GM12878 (cell line): ENCODE measurements around the gene TRIP12. TPM values are rescaled to one million over a fixed set of nuclear protein-coding genes. Genes with fewer than 3 reads are reported as not detected.

Experiments
- ATAC-seq: fragments of 200-7000 bp; cut with Tn5 transposase; 3 replicates; pipeline ENCODE4 v1.9.1; 2020; ENCODE audit warnings: mild to moderate bottlenecking, moderate library complexity
- BruUV-seq: library from RNA; stranded (reverse); fragments of 400-500 nt; replicated peaks from 2 replicates; lab custom pipeline; 2021; lab: Mats Ljungman, UMichigan
- CTCF ChIA-PET: fragments of 300-600 bp; sonication (Branson Sonifier 250); formaldehyde crosslinking; extraction: SDS; loops from one replicate; lab custom pipeline; 2021; ENCODE audit warnings: inconsistent platforms; lab: Yijun Ruan, JAX
- POLR2A ChIA-PET: fragments of 350-600 bp; formaldehyde crosslinking; extraction: SDS; loops from one replicate; lab custom pipeline; 2021; ENCODE audit warnings: inconsistent platforms; lab: Charles Lee
- RAD21 ChIA-PET: fragments of 300-600 bp; sonication (Branson Sonifier 250); formaldehyde crosslinking; loops from one replicate; lab custom pipeline; 2023; ENCODE audit warnings: antibody characterized with exemption; ENCODE audit not compliant: unreplicated experiment; lab: Charles Lee
- SMC1A ChIA-PET: fragments of 300-600 bp; sonication (Branson Sonifier 250); formaldehyde crosslinking; loops from one replicate; lab custom pipeline; 2023; ENCODE audit not compliant: unreplicated experiment, uncharacterized antibody; lab: Charles Lee
- DNase-seq: peaks from one replicate; pipeline ENCODE4 v3.0.0-alpha.2; 2011; ENCODE audit warnings: low read depth, low spot score
- FAIRE-seq: peaks from 3 replicates; lab custom pipeline; 2011; peaks lifted over from hg19 to GRCh38; lab: Jason Lieb, UNC
- H2AFZ ChIP-seq: 2 replicates; pipeline ENCODE4 v1.6.0; 2011; ENCODE audit warnings: low read depth, low read length, control low read depth; ENCODE audit not compliant: control insufficient read depth
- H3K27ac ChIP-seq: 2 replicates; pipeline ENCODE4 v1.5.1; 2011; ENCODE audit warnings: control low read depth; ENCODE audit not compliant: control insufficient read depth, insufficient read depth
- H3K27me3 ChIP-seq, 2 experiments: replicated peaks in 1 of 2; 2 replicates each; pipeline versions ENCODE4 v1.6.0 to v1.6.1; 2011; ENCODE audit warnings: low read length in 1 of 2; ENCODE audit not compliant: control insufficient read depth in 2 of 2, insufficient read depth in 2 of 2
- H3K36me3 ChIP-seq, 2 experiments: 2 replicates each; pipeline ENCODE4 v1.5.1; 2011; ENCODE audit warnings: low read length in 1 of 2; ENCODE audit not compliant: control insufficient read depth in 2 of 2, insufficient read depth in 2 of 2
- H3K4me1 ChIP-seq: 2 replicates; pipeline ENCODE4 v1.6.1; 2011; ENCODE audit warnings: mild to moderate bottlenecking, low read length, moderate library complexity, mixed read lengths; ENCODE audit not compliant: control insufficient read depth, insufficient read depth
- H3K4me2 ChIP-seq: 2 replicates; pipeline ENCODE4 v1.6.0; 2011; ENCODE audit warnings: control low read depth; ENCODE audit not compliant: control insufficient read depth, insufficient read depth
- H3K4me3 ChIP-seq: fragments of 200-600 bp; sonication (generic); 2 replicates; pipeline ENCODE4 v1.5.1; 2016
- H3K79me2 ChIP-seq: 2 replicates; pipeline ENCODE4 v1.6.0; 2011; ENCODE audit warnings: low read length; ENCODE audit not compliant: control insufficient read depth, insufficient read depth
- H3K9ac ChIP-seq: 2 replicates; pipeline ENCODE4 v1.8.0; 2011; ENCODE audit warnings: low read length, control low read depth, mixed read lengths; ENCODE audit not compliant: control insufficient read depth, insufficient read depth
- H3K9me3 ChIP-seq: replicated peaks from 3 replicates; pipeline ENCODE4 v1.5.1; 2011; ENCODE audit warnings: mild to moderate bottlenecking, low read length; ENCODE audit not compliant: control insufficient read depth, insufficient read depth
- H4K20me1 ChIP-seq: 2 replicates; pipeline ENCODE4 v1.6.0; 2011; ENCODE audit not compliant: control insufficient read depth, insufficient read depth
- ATF7 ChIP-seq: fragments of 450-650 bp; IDR thresholded peaks from 2 replicates; pipeline ENCODE4 v1.6.1; 2016; ENCODE audit warnings: low read depth, mild to moderate bottlenecking
- BMI1 ChIP-seq: fragments of 450-650 bp; IDR thresholded peaks from 2 replicates; pipeline ENCODE4 v1.6.1; 2016; ENCODE audit warnings: mild to moderate bottlenecking, moderate library complexity, borderline replicate concordance
- IRF5 ChIP-seq: fragments of 450-650 bp; IDR thresholded peaks from 2 replicates; pipeline ENCODE4 v1.6.1; 2017; ENCODE audit warnings: borderline replicate concordance
- NKRF ChIP-seq: fragments of 450-650 bp; conservative IDR thresholded peaks from 2 replicates; pipeline ENCODE4 v1.6.1; 2017; ENCODE audit warnings: mild to moderate bottlenecking, moderate library complexity
- RBBP5 ChIP-seq: fragments of 200-600 bp; sonication (generic); conservative IDR thresholded peaks from 2 replicates; pipeline ENCODE4 v1.6.1; 2016
- STAT1 ChIP-seq: fragments of 450-650 bp; conservative IDR thresholded peaks from 2 replicates; pipeline ENCODE4 v1.6.1; 2014; ENCODE audit warnings: antibody characterized with exemption, mild to moderate bottlenecking
- TAF1 ChIP-seq: IDR thresholded peaks from 2 replicates; pipeline ENCODE4 v1.6.1; 2011; ENCODE audit warnings: mild to moderate bottlenecking, low read depth, low read length, borderline replicate concordance
- WGBS: methylation state at CpG from one replicate; pipeline ENCODE4 v1.1.6; 2016; ENCODE audit warnings: low lambda C conversion rate; ENCODE audit not compliant: insufficient replicate concordance, insufficient coverage; ENCODE audit errors: missing lambda C conversion rate; 5-methylcytosine and 5-hydroxymethylcytosine counted together
- in situ Hi-C: fragments of 300-500 bp; cut with MboI; formaldehyde crosslinking; loops from 9 replicates; pipeline ENCODE4 v1.14.3; 2018; ENCODE audit warnings: mixed read lengths
- intact Hi-C: fragments of 100-400 bp; cut with micrococcal nuclease; formaldehyde crosslinking; loops from one replicate; pipeline ENCODE4 v1.14.2; 2022; ENCODE audit not compliant: unreplicated experiment
- polyA plus RNA-seq, 11 experiments: library from polyadenylated mRNA; depleted of rRNA in 4 of 11; unstranded in 6 of 11; stranded (reverse) in 5 of 11; fragments of >200 nt; fragmentation: Nextera tagmentation in 4 of 11; fragmentation: Illumina TruSeq in 1 of 11; extraction: Ambion mirVana in 4 of 11; extraction: Trizol in 1 of 11; gene quantifications; 1 replicate in 1 of 11; 2 replicates in 10 of 11; pipeline versions ENCODE4 v1.2.1 to v1.2.3, GENCODE V29; 2011 to 2016; ENCODE audit warnings: inconsistent platforms in 2 of 11, missing spikeins in 2 of 11, low read depth in 1 of 11
- total RNA-seq, 4 experiments: library from RNA; depleted of rRNA in 3 of 4; stranded (reverse); fragments of >200 nt in 3 of 4; fragmentation: Illumina TruSeq in 1 of 4; extraction: Trizol in 1 of 4; gene quantifications; 2 replicates each; pipeline versions ENCODE4 v1.2.1 to v1.2.3, GENCODE V29; 2013 to 2021

Gene TRIP12
- total and polyA plus RNA-seq, 10 of the 15 experiments (the other 5 are each of a cell fraction or from before 2014, with no cell fraction given), result 23.1 to 207 (median 97.0) TPM

GRCh38 chr2:229870903-229871656 lies 50.7 kb downstream of the TRIP12 start:
- in situ Hi-C loops, result no loop called here
- Histone ChIP-seq H3K36me3 (peaks cover 5 to 20% of the 10 kb centered on the region in 2 experiments; a peak in 3 of 4 replicates), H3K4me3 (no peak overlapping the region), H3K4me2 (no peak overlapping the region), H3K9me3 (no peaks in the 10 kb centered on the region), H3K9ac (no peak overlapping the region), H2AFZ (no peak overlapping the region), H4K20me1 (no peaks in the 10 kb centered on the region), H3K27ac (no peak overlapping the region), H3K79me2 (peaks cover 58% of the 10 kb centered on the region), H3K27me3 (no peaks in the 10 kb centered on the region), H3K4me1 (peaks cover 11% of the 10 kb centered on the region; the same call in 1 of the 2 replicates)
- no TSS peak for BruUV-seq
- RAD21 ChIA-PET, result no interaction called here
- 96% methylated on average over 5 of the region's 6 CpGs for WGBS
- no peak for TF ChIP-seq RBBP5
- no peak for TF ChIP-seq STAT1
- TF ChIP-seq BMI1, result no peak
- no peak for TF ChIP-seq NKRF
- no peak for TF ChIP-seq TAF1
- TF ChIP-seq ATF7, result no peak
- no peak for TF ChIP-seq IRF5
- CTCF ChIA-PET, result interaction anchor here (1.1 kb wide), 1 partner anchor 14 kb away, joined by 3 read pairs; no protein-coding TSS in a partner anchor
- FAIRE-seq (no peak), DNase-seq (no peak), ATAC-seq (no peak)
- SMC1A ChIA-PET, result no interaction called here
- POLR2A ChIA-PET, result no interaction called here
- intact Hi-C loops, result no loop called here
